Endothelial cell of umbilical vein (primary cell): ENCODE results near the gene CORO6.

Experiments used
- POLR2A ChIP-seq: IDR thresholded peaks from 2 replicates; pipeline ENCODE4 v1.6.1; 2012; ENCODE audit warnings: low read depth, mild to moderate bottlenecking, control low read depth, low read length
- TF ChIP-seq, protein P1 (sequence below), 2 donors: IDR thresholded peaks; 1 replicate in 1 of 2; 2 replicates in 1 of 2; pipeline ENCODE4 v1.5.1; 2011; ENCODE audit warnings: low read length in 2 of 2, mild to moderate bottlenecking in 2 of 2, moderate library complexity in 2 of 2, control low read depth in 1 of 2, inconsistent platforms in 1 of 2, low read depth in 1 of 2; ENCODE audit not compliant: insufficient read depth in 1 of 2; ENCODE audit errors: extremely low read depth in 1 of 2

DNA sequence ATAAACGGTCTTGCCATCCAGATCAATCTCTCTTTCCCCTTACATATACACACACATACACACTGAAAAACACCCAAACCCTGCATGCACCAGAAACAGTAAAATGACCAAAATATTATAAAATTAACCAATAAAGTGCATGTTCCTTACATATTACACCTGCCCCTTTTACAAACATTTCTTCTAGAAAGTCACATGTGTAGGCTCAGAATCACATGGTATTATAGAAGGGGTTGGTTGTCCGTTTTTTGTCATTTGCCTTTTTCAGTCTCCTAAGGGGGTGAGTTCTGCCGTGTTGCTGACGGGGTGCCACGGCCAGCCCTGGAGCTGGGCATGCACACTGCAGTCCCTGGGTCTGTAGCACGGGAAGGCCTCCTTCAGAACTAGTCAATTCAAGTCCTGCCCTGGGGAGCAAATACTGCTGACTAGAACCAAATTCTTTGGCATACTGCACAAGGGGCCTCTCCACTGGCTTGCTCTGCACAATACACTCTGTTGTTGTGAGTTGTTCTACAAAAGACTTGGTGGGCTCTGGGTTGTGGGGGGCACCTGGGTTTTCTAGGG, 8.0 kb upstream of the CORO6 start:
- TF ChIP-seq, protein P1, sequence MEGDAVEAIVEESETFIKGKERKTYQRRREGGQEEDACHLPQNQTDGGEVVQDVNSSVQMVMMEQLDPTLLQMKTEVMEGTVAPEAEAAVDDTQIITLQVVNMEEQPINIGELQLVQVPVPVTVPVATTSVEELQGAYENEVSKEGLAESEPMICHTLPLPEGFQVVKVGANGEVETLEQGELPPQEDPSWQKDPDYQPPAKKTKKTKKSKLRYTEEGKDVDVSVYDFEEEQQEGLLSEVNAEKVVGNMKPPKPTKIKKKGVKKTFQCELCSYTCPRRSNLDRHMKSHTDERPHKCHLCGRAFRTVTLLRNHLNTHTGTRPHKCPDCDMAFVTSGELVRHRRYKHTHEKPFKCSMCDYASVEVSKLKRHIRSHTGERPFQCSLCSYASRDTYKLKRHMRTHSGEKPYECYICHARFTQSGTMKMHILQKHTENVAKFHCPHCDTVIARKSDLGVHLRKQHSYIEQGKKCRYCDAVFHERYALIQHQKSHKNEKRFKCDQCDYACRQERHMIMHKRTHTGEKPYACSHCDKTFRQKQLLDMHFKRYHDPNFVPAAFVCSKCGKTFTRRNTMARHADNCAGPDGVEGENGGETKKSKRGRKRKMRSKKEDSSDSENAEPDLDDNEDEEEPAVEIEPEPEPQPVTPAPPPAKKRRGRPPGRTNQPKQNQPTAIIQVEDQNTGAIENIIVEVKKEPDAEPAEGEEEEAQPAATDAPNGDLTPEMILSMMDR (IDR thresholded peaks at IDR 0.05; ENCODE audit: extremely low read depth in 1 of 2, insufficient read depth in 1 of 2, low read depth in 1 of 2, low read length in 2 of 2): no peak
- TF ChIP-seq POLR2A: no peak
